NCI-H1048 (cell line): Measurements from ENCODE around the gene H6PD.

Source experiments
- DNase-seq: peaks from one replicate; lab custom pipeline; 2025; lab: John Stamatoyannopoulos, UW

H6PD gene, protein sequence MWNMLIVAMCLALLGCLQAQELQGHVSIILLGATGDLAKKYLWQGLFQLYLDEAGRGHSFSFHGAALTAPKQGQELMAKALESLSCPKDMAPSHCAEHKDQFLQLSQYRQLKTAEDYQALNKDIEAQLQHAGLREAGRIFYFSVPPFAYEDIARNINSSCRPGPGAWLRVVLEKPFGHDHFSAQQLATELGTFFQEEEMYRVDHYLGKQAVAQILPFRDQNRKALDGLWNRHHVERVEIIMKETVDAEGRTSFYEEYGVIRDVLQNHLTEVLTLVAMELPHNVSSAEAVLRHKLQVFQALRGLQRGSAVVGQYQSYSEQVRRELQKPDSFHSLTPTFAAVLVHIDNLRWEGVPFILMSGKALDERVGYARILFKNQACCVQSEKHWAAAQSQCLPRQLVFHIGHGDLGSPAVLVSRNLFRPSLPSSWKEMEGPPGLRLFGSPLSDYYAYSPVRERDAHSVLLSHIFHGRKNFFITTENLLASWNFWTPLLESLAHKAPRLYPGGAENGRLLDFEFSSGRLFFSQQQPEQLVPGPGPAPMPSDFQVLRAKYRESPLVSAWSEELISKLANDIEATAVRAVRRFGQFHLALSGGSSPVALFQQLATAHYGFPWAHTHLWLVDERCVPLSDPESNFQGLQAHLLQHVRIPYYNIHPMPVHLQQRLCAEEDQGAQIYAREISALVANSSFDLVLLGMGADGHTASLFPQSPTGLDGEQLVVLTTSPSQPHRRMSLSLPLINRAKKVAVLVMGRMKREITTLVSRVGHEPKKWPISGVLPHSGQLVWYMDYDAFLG

DNA sequence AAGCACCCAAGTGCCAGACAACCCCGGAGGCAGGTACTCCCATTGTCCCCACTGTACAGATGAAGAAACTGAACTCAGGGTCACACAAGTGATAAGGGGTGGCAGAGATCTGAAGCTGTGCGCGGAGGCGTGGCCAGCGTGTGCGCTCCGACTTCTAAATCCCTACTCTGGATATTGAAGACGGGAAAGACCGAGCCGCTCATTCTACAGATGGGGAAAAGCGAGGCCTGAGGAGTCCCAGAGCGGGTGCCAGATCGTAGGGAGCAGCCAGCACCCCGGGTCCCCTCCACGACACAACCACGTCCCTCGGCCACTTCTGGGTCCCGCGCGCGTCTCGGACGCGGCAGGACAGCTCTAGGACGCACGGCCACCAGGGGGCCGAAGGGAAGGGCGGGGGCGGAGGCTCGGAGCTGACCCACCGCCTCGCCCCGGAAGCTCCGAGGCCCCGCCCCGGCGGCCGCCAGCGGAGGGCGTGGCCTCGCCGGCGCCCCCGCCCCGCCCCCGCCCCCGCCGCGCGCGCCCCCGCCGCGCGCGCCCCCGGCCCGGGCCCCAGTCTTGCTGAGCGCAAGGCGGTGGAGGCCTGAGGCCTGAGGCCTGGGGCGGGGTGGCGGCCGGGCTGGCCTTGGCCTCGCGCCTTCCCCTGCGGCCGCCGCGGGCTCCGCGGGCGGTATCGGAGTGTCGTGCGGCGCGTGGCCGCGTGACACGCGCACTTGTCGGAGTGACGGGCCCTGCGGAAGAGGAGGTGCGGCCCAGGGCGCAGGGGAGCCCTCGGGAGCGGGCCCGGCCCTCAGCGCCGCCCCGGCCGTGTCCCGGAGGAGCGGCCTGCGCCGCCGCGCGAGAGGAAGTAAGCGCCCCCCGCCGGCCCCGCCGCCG lies at the start of gene H6PD:
Gene H6PD, plus strand, starts transcription at position 552 of the 873 bp plus-strand sequence. CDS start 10,161 bp downstream, outside the sequence.
- DNase-seq = peak; percentile 30

DNA sequence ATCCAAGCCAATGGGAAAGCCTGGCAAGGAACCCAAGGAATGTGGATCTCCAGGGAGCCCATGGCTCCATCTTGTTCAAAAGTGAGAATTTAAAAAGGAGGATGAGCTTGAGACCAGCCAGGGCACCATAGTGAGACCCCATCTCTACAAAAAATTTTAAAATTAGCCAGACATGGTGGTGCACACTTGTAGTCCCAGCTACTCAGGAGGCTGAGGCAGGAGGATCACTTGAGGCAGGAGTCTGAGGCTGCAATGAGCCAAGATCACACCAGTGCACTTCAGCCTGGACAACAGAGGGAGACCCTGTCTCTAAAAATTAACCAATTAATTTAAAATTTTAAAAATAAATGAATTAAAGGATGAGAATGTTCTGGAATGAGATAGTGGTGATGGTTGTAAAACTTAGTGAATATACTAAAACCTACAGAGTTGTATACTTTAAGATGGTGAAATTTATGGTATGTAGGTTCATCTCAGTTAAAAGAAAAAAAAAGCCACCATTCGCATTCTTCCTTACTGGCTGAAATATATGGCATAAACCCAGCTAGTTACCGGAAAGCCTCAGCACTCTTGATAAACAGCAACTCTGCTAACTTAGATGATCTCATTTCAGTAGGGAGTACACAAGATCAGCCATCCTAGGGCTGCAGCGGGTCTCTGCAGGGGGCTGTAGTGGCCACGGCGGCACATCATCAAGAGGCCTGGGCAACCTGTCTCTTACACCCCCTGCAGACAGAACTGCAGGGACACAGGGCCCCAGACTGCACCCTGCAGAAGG lies 48.3 kb upstream of the H6PD start:
- no peak for DNase-seq

DNA sequence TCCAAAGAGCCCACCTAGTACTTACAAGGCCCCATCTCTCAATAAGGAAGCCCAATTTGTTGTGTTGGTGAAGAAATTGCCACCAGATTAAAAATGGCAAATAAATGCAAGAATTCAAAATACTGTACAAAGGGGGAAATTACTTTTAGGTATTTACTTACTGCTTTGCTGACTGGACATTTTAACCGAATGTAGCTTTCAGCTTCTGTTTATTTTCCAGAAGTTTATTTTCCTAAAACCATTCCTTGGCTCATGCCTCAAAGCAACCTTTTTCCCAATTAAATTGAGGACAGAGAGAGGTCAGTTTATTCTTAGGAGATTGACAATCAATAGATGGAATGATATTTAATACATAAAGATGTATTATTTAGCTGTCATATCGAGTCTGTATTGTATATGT lies 47.6 kb upstream of the H6PD start:
- no peak for DNase-seq

DNA sequence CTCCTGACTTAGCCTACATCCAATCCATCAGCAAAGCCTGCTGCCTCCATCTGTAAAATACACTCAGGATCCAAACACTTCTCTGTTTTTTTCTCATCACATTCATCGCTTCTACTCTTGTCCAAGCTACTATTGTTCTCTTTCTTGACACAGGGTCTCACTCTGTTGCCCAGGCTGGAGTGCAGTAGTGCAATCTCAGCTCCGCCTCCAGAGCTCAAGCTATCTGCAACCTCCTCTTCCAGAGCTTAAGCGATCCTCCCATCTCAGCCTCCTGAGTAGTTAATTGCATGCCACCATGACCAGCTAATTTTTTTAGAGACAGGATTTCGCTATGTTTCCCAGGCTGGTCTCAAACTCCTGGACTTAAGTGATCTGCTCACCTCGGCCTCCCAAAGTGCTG lies 44.3 kb upstream of the H6PD start:
- no peak for DNase-seq

DNA sequence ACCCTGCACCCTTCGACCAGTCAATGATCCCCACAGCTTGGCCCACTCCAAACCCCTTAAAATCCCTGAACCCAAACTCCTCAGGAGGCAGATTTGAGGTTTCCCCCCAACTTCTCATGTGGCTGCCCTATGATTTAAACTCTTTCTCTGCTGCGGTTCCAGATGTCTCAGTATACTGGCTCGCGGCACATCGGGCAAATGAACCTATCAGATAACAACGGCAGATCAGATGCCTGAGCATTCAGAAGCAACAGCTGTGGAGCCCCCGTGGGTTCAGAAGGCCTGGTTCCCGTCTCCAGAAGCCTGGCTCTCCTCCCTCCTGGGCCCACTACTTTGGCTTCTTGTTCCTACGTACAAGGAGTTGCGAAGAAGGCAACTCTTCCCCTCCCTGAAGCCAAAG lies 43.3 kb upstream of the H6PD start:
- no peak for DNase-seq

DNA sequence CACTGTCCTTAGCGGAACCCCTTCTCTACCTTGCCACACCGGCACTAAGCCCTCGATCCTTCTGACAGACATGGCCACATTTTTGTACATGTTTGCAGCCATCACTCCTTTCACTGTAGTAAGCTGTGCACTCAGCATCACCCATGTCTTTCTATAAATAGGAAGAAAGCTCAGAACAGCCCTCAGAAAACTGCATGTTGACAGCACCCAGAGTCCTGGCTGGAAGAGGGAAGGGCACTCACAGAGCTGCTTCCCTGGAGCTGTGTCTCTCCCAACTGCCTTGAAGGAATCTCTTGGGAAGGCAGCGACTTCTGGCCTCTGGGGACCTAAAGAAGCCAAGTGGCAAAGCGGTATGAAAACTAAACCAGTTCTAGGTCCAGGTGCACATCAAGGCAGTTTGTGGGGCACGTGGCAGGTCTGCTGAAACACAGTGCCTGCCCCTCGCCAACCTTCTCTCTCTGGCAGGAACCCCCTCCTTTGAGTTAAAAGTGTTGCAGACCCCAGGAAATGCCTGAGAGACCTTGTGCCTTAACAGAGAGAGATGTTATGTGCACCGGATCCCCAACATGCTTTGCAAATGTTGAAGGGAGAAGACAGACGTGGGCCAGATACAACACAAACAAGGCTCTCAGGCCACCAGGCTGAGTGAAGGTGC lies 41.9 kb upstream of the H6PD start:
- DNase-seq = no peak

DNA sequence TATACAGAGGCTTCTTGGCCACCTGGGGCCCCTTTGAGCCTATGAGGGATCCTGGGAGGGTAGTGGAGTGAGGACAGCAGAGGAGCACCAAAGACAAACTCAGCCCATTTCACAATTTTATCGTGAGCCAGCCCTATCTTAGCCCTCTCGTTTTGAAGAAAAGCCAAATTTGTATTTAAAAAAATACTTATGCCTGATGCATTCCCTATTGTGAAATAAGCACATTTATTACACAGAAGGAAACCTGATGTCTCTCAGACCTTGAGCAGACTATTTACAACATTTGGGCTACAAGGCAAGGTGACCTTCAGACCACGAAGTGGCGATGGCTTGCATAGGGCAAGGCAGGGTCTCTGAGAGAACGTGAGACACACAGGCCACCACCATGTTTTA lies 41.3 kb upstream of the H6PD start:
- no peak for DNase-seq

DNA sequence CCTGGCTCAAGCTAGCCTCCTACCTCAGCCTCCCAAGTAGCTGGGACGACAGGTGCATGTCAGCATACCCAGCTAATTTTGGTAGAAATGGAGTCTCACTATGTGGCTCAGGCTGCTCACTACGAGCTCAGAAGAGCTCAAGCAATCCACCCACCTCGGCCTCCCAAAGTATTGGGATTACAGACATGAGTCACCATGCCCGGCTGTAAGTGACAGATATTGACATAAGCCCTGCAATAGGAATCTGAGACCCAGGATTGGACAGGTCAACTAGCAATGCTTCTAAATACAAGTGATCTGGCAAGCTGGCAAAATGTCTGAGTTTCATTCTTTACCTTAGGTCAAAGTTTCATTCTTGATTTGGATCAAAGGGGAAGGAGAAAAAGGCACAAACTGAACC lies 40.5 kb upstream of the H6PD start:
- no peak for DNase-seq

DNA sequence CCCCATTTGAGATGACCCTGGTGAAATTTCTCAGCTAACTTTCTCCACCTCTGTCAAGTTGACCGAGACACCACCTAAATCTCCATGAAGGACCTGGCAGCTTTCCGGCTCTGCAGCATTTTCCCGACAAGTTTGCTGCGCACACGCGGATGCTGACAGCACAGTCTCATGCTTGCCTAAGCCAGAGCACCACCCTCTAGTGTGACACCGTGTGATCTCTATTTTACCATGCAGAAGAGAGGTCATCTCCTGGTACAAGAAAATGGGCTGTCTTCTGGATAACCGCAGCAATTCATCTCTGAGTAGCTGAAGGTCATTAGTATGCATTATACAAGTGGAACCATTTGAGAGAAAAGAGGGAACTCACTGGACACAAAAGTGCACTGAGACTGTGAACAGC lies 38.9 kb upstream of the H6PD start:
- no peak for DNase-seq

DNA sequence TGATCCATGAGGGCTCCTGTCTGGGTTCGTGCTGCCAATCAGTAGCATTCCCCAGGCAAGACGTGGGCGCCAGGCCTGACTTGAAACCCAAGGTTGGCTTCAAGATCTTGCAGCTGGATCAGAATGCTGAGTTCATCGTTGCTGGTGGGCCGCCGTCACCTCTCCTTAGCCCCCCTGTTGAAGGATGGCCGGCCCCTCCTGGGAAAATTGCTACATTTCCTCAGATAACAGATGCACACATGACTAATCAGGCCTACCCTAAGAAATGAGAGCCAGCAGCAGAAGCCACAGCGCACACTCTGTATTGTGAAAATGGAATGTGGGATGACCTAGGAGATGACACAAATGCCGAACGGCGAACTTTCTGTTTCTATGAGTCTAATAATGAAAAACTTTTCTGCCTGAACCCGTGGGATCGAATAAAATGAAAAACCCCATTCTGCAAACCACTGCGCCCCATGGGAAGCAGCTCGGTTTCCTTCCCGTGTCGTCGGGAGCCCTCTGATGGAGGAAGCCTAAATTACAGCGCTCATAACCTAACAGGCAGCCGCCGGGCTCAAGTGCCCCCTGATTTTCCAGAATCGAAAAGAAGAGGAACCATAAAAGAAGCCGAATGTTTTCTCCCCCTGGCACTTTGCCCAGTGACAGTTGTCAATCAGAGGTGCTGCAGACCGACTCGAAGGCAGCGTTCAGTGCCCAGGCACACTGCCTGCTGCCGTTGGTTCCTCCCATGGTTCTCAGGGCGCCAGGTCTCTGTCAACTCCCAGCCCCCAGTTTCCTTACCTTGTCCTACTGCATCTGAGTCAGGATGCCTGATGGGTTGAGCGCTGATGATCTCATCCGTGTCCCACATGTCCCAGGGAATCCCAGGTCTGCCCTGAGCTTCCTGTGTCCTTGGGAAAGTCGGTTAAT lies 38.2 kb upstream of the H6PD start:
- no peak for DNase-seq

DNA sequence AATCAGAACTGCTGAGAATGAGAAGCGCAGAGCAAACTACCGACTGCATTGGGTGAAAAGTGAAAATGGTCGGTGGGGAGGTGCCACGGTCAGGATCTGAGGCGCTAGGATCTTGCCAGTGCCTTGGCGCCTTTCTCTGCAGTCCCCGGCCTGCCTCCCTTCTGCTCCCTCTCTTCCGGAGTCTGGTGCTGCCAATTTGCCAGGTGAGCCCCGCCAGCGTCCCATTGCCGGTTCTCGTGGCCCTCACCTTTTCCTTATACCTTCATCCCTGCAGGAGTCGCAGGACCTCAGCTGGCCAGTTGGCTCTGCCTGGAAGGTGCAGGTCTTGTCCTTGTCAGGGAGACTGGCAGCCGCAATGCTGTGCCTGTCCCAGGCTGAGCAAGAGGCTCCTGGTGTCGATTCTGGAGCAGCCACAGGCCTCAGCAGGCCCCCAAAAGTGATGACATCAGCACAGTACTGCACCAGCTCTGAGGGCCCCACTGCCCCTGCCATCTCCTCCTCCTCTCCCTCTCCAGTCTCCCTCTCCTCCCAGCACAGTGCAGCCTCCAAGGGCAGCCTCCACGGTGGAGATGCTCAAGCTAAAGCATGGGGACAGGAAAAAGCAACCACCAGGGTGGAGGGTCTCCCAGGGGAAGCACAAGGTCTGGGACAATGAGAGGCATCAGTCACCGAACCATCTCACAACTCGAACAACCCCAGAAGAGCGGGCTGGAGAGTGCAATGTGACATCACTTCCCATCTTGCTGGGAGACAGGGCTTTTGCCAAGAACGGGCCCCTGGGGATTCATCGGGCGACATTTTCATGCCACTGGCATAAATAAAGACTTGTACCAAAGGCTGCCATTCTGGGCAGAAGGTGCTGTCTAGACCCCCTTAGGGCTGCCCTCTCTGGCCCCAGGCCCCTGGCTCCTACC lies 37.1 kb upstream of the H6PD start:
- DNase-seq = no peak

DNA sequence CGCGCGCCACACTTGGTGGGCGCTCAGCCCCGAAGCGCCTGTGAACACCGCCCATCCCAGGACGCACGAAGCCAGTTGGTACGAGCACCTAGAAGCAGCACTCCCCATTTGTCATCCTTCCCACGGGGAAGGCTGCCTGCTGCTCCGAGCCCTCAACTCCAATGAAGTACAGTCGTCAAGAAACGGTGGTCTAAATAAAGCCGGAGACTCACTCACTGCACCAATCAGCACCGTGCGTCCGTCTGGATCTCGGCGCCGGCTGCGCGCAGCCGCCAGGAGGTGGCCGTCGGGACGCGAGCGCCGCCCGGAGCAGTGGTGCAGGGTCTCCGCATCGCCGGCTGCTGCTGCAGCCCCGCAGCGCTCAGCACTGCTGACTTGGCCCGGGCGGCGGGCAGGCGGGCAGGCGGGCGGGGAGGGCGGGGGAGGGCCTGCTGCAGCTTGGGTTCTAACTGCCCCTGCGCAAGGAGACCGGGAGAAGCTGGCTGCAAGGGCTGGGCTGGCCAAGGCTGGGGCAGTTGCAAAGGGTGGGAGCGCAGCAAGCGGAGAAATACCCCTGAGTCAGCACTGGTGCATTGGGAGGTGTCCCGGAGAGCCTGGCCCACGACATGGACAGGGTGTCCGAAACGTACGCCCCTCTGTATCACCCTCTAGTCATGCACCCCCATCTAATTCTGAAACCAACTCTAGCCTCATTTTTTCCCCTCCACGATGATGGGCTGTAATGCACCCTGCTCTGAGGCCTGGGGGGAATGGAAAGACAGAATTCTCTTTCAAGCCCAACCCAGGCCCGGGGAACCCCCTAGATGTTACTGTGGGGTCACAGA lies 35.8 kb upstream of the H6PD start:
- DNase-seq = no peak

DNA sequence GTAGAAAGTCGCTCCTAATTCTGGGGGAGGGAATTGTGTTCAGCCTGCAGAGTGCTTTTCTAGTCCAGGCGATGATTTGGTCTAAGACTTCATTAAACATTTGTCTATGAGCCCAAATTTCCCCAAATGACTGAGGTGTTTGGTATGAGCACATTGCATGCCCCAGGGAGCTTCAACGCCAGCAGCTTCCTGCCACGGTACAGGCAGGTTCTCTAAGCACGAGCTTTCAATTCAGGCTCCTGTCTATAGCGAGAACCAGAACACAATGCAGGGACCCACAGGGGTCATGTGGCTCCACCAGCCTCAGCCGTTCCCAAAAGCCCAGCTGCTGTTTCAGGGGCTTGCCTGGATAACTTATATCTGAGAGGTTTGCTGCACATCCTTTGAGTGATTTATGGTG lies 34.1 kb upstream of the H6PD start:
- no peak for DNase-seq

DNA sequence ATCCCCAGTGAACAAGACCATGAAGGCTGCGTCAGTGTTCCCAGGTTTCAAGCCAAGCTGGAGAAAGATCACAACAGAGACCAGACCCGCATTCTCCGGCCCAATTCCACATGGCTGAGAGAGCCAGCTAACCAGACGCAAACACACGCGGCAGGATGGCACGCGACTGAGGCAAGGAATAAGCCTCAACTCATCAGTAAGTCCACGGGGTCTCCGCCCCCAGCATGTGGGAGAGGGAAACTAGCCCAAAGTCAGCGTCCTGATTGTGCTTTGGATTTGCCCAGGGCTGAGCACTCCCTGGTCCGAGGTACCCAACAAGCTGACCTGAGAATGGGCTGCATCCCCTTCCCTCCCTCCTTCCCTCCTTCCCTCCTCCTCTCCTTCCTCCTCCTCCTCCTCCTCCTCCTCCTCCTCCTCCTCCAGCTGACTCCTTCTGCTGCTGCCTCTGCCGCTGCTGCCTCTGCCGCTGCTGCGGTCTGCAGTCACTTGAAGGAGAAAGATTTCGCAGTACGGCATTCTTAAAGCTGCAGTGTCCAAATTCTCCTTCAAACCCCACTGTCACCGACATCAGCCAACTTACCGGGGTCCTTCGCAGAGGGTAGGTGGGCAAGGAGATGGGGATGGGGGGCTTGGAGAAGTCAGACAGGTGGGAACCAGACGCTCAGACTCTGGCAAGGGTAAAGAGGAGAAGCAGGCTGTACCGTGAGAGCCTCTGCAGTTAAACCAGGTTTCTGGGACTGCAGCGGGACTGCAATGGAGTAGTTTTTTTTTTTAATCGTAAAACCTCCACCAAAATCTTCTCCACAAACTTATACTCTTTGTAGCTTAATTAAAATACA lies 33.0 kb upstream of the H6PD start:
- no peak for DNase-seq

DNA sequence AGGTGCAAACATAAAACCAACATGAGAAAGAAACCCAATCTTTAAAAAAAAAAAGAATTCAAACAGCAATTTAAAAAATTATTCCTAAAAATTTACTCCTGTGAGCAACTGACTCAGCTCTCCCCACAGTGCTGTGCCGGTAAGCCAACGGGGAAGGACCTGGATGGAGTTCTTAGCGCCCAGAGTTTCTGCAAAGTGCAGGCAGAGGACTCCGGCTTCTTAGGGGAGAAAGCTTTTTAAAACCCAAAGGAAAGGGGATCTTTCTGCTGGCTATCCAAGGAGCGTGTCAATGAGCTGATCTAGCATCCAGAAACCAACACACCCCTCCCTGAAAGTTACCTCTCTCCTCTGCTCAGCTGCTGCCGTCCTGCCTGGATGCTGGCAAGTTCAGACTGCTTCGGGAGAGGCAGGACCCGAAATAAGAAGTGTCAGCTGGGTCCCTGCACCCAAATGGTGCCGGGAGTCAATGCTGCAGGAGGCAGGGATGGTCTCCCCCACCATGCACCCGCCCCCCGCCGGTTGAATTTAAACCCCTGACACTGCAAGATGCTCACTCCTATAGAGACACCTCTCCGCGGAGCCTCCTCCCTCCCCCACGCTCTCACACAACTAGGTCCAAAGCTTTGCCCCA lies 32.2 kb upstream of the H6PD start:
- no peak for DNase-seq

DNA sequence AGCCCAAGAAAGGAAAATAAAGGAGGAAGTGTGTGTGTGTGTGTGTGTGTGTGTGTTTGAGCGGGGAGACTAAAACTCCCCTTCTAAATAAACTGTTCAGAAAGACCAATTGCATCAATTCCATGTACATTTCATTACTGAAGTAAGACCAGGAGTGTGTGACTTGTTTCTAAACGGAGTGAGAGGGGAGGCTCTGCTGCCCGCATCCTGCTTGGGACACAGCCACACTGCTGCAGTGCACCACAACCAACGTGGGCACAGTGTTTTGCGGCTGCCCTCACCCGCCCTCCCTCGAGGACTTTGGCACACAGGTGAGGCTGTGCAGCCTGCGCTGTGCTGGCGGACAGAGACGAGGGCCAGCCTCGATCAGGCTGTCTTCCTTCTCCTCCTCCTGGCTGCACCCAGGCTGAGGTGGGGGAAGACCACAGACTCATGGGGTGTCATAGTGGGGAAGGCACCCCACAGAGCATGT lies 31.0 kb upstream of the H6PD start:
- DNase-seq = no peak
